ENCODE results near the gene TK1.
"Not testable (repeated sequence)": the region's sequence is repeated elsewhere in the genome, so short reads cannot be mapped to it uniquely, and the experiment has no call there.

The TK1 gene

GRCh38 chr17:78175643-78175981 is 11.2 kb downstream of the TK1 start:
- DNase-seq: no peak

- DNase-seq: no peak
Observed at GRCh38 chr17:78174870-78175642, 11.8 kb downstream of the TK1 start.

- DNase-seq: no peak
Observed at GRCh38 chr17:78174346-78174869, 12.4 kb downstream of the TK1 start.

GRCh38 chr17:78173097-78173715 is 13.6 kb downstream of the TK1 start:
- DNase-seq: no peak

GRCh38 chr17:78172249-78173051 is 14.4 kb downstream of the TK1 start:
- DNase-seq: no peak

- DNase-seq: not testable (repeated sequence)
Observed at GRCh38 chr17:78171591-78172248, 15.1 kb downstream of the TK1 start.

- no peak for DNase-seq
Observed at GRCh38 chr17:78170692-78171590, 15.9 kb downstream of the TK1 start.

GRCh38 chr17:78168903-78169793 is 17.7 kb downstream of the TK1 start:
- DNase-seq: no peak

- DNase-seq: peak; percentile 87
Observed at GRCh38 chr17:78168242-78168902, 18.5 kb downstream of the TK1 start, which contains the start of gene SYNGR2. SYNGR2 (plus strand) TSS chr17:78168581; CDS start chr17:78168617, 36 bp downstream.

GRCh38 chr17:78166416-78166815 is 20.4 kb downstream of the TK1 start:
- no peak for DNase-seq

GRCh38 chr17:78164748-78165607 is 21.9 kb downstream of the TK1 start:
- DNase-seq: no peak

GRCh38 chr17:78163881-78164747 is 22.7 kb downstream of the TK1 start:
- no peak for DNase-seq

GRCh38 chr17:78159575-78160158 is 27.2 kb downstream of the TK1 start:
- no peak for DNase-seq

GRCh38 chr17:78154903-78155811 is 31.7 kb downstream of the TK1 start:
- DNase-seq: no peak

GRCh38 chr17:78151514-78152008 is 35.3 kb downstream of the TK1 start:
- DNase-seq: no peak

- DNase-seq: no peak
Observed at GRCh38 chr17:78148286-78149016, 38.4 kb downstream of the TK1 start.

Measured in retina (tissue), 1 donor.